Measurements from ENCODE around the gene CCNDBP1. TPM values are rescaled to one million over a fixed set of nuclear protein-coding genes. Genes with fewer than 3 reads are reported as not detected.

CCNDBP1 gene
- polyA plus RNA-seq, 1 of the 3 experiments (the other 2 are of a cell fraction): 63.6 TPM

GRCh38 chr15:43211224-43211735 lies 26.1 kb downstream of the CCNDBP1 start:
- 75% methylated on average over 2 of the region's 4 CpGs for WGBS (ENCODE audit: low lambda C conversion rate)
- no peak overlapping the region for H3K4me2 ChIP-seq
- H3K79me2 ChIP-seq (ENCODE audit: insufficient read depth): no peaks in the 10 kb centered on the region
- H3K4me1 ChIP-seq (ENCODE audit: control insufficient read depth in 1 of 2, insufficient read depth in 2 of 2, low read depth in 1 of 2, low read length in 1 of 2): peaks cover 0 to 12% of the 10 kb centered on the region in 2 experiments; a peak in 1 of 4 replicates
- CTCF ChIA-PET: interaction anchor here (0.6 to 11.9 kb wide), 6 partner anchors 14 to 131 kb away, joined by 3 to 70 read pairs (median 5); no protein-coding TSS in a partner anchor
- no peaks in the 10 kb centered on the region for H3F3A ChIP-seq (replicated peaks; ENCODE audit: insufficient read depth)
- H3K27me3 ChIP-seq (ENCODE audit: insufficient read depth): peaks cover 5% of the 10 kb centered on the region; the same call in 1 of the 2 replicates
- no peaks in the 10 kb centered on the region for H4K20me1 ChIP-seq (ENCODE audit: insufficient read depth)
- DNase-seq: no peak
- H3K4me3 ChIP-seq (ENCODE audit: low read depth in 2 of 2, low read length in 1 of 2): no peak overlapping the region
- POLR2A ChIA-PET: no interaction called here
- no peak overlapping the region for H3K9ac ChIP-seq
- no peaks in the 10 kb centered on the region for H3K9me3 ChIP-seq
- H3K9me2 ChIP-seq: no peaks in the 10 kb centered on the region
- H3K36me3 ChIP-seq (replicated peaks in 1 of 2; ENCODE audit: control insufficient read depth in 1 of 2, insufficient read depth in 2 of 2, low read length in 1 of 2): no peaks in the 10 kb centered on the region
- TF ChIP-seq EZH2phosphoT487 (IDR thresholded peaks at IDR 0.05; ENCODE audit: borderline replicate concordance, low read depth) (no peak), RFX5 (IDR thresholded peaks at IDR 0.05; ENCODE audit: low read length) (no peak), NFIC (IDR thresholded peaks at IDR 0.05; ENCODE audit: borderline replicate concordance) (no peak), GATA2 (CRISPR knock-in tag; IDR thresholded peaks at IDR 0.05) (no peak), POLR2AphosphoS5 (IDR thresholded peaks at IDR 0.05; ENCODE audit: low read depth, low read length) (no peak), TCF12 (IDR thresholded peaks at IDR 0.05) (no peak), USF2 (IDR thresholded peaks at IDR 0.05; ENCODE audit: borderline replicate concordance, low read depth, low read length) (no peak), FOSL2 (IDR thresholded peaks at IDR 0.05; ENCODE audit: borderline replicate concordance, low read depth) (no peak), MEF2A (IDR thresholded peaks at IDR 0.05; ENCODE audit: borderline replicate concordance, low read depth) (no peak), ZBTB33 (IDR thresholded peaks at IDR 0.05; ENCODE audit: borderline replicate concordance, low read depth) (no peak), FOXM1 (IDR thresholded peaks at IDR 0.05; ENCODE audit: low read depth) (no peak), TEAD4 (IDR thresholded peaks at IDR 0.05; ENCODE audit: borderline replicate concordance, insufficient read depth) (no peak)
- TF ChIP-seq, protein P1, sequence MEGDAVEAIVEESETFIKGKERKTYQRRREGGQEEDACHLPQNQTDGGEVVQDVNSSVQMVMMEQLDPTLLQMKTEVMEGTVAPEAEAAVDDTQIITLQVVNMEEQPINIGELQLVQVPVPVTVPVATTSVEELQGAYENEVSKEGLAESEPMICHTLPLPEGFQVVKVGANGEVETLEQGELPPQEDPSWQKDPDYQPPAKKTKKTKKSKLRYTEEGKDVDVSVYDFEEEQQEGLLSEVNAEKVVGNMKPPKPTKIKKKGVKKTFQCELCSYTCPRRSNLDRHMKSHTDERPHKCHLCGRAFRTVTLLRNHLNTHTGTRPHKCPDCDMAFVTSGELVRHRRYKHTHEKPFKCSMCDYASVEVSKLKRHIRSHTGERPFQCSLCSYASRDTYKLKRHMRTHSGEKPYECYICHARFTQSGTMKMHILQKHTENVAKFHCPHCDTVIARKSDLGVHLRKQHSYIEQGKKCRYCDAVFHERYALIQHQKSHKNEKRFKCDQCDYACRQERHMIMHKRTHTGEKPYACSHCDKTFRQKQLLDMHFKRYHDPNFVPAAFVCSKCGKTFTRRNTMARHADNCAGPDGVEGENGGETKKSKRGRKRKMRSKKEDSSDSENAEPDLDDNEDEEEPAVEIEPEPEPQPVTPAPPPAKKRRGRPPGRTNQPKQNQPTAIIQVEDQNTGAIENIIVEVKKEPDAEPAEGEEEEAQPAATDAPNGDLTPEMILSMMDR (IDR thresholded peaks at IDR 0.05): no peak
- H2AFZ ChIP-seq (ENCODE audit: low read depth): no peak overlapping the region
- H3K27ac ChIP-seq (ENCODE audit: low read depth in 2 of 2, low read length in 1 of 2): no peak overlapping the region
